ENCODE data around the gene ST7.

GRCh38 chr7:117278040-117278439, 324.7 kb downstream of the ST7 start:
- TF ChIP-seq YY1 (IDR thresholded peaks at IDR 0.05; ENCODE audit: insufficient read depth, insufficient read length) (no peak), ZNF274 (IDR thresholded peaks at IDR 0.05; ENCODE audit: low read depth, low read length) (no peak)
